Endodermal cell (in vitro differentiated cells): ENCODE data around the gene CACNA1H. TPM values are rescaled to one million over a fixed set of nuclear protein-coding genes. Genes with fewer than 3 reads are reported as not detected.

ENCODE experiments used
- DNase-seq: peaks from one replicate; pipeline ENCODE4 v3.0.0-alpha.2; 2017
- H3K27ac ChIP-seq: 2 replicates; pipeline ENCODE4 v1.5.1; 2013; ENCODE audit warnings: mild to moderate bottlenecking, low read depth, low read length, moderate library complexity
- H3K27me3 ChIP-seq: 2 replicates; pipeline ENCODE4 v1.6.1; 2013; ENCODE audit warnings: mild to moderate bottlenecking, low read length, moderate library complexity; ENCODE audit not compliant: insufficient read depth, control insufficient read depth, poor library complexity, severe bottlenecking
- H3K36me3 ChIP-seq: 2 replicates; pipeline ENCODE4 v1.7.0; 2013; ENCODE audit warnings: mild to moderate bottlenecking, low read length, moderate library complexity; ENCODE audit not compliant: control insufficient read depth, insufficient read depth
- H3K4me1 ChIP-seq: one replicate; pipeline ENCODE4 v1.7.0; 2013; ENCODE audit warnings: low read length; ENCODE audit not compliant: control insufficient read depth, insufficient read depth
- H3K4me3 ChIP-seq: 2 replicates; pipeline ENCODE4 v1.5.1; 2013; ENCODE audit warnings: mild to moderate bottlenecking, low read length, moderate library complexity
- H3K9ac ChIP-seq: 2 replicates; pipeline ENCODE4 v1.6.1; 2013; ENCODE audit warnings: mild to moderate bottlenecking, low read length, moderate library complexity; ENCODE audit not compliant: poor library complexity, severe bottlenecking; ENCODE audit errors: extremely low read depth
- H3K9me3 ChIP-seq: 2 replicates; pipeline ENCODE4 v1.6.1; 2013; ENCODE audit warnings: mild to moderate bottlenecking, low read length, moderate library complexity; ENCODE audit not compliant: control insufficient read depth
- H3K27ac Mint-ChIP-seq: 2 replicates; pipeline ENCODE4 v1.8.0; 2020; ENCODE audit warnings: mixed read lengths
- H3K27me3 Mint-ChIP-seq: 2 replicates; pipeline ENCODE4 v1.8.0; 2021; ENCODE audit warnings: mild to moderate bottlenecking, mixed read lengths; ENCODE audit not compliant: insufficient read depth
- H3K36me3 Mint-ChIP-seq: 2 replicates; pipeline ENCODE4 v1.8.0; 2020; ENCODE audit warnings: low read depth, mixed read lengths
- H3K4me1 Mint-ChIP-seq: 2 replicates; pipeline ENCODE4 v1.8.0; 2020; ENCODE audit warnings: mixed read lengths
- H3K4me3 Mint-ChIP-seq: 2 replicates; pipeline ENCODE4 v1.8.0; 2020; ENCODE audit warnings: mild to moderate bottlenecking, moderate library complexity, mixed read lengths
- H3K9me3 Mint-ChIP-seq: 2 replicates; pipeline ENCODE4 v1.8.0; 2020; ENCODE audit warnings: mild to moderate bottlenecking, mixed read lengths
- WGBS, 2 experiments: methylation state at CpG; one replicate each; pipeline versions ENCODE4 v1.1.5 to v1.1.7; 2013; ENCODE audit warnings: missing lambda C conversion rate in 2 of 2, mixed read lengths in 1 of 2; ENCODE audit not compliant: insufficient coverage in 1 of 2, insufficient read length in 1 of 2; 5-methylcytosine and 5-hydroxymethylcytosine counted together
- total RNA-seq, 2 donors: library from RNA; stranded (reverse); fragmentation: NEBNext Ultra II Directional in 1 of 2; extraction: Animal tissue kit (Norgen Biotek cat#: 25700) in 1 of 2; gene quantifications; 2 replicates in 1 of 2; 3 replicates in 1 of 2; pipeline ENCODE4 v1.2.1, GENCODE V29; 2021
- TF ChIP-seq, protein P1 (sequence below): fragments of 200-600 bp; sonication (generic); conservative IDR thresholded peaks from 2 replicates; pipeline ENCODE4 v1.5.0; 2021; ENCODE audit warnings: antibody characterized with exemption, mild to moderate bottlenecking

CACNA1H gene
- total RNA-seq, 2 donors from 2014 or later: 31.6 to 45.0 TPM

DNA sequence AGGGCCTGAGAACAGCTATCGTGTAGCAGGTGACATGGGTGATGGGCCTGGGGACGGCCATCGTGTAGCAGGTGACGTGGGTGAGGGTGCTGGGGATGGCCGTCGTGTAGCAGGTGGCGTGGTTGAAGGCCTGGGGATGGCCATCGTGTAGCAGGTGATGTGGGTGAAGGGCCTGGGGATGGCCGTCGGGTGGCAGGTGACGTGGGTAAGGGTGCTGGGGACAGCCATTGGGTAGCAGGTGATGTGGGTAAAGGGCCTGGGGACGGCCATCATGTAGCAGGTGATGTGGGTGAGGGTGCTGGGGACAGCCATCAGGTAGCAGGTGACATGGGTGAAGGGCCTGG lies 118.4 kb downstream of the CACNA1H start:
- no peak for DNase-seq
- H3K27ac ChIP-seq: no peak overlapping the region
- Mint-ChIP-seq H3K27me3 (peaks cover 11% of the 10 kb centered on the region), H3K36me3 (no peaks in the 10 kb centered on the region), H3K4me3 (no peak overlapping the region), H3K4me1 (no peaks in the 10 kb centered on the region), H3K27ac (no peak overlapping the region), H3K9me3 (peaks cover 2% of the 10 kb centered on the region)
- TF ChIP-seq, protein P1, sequence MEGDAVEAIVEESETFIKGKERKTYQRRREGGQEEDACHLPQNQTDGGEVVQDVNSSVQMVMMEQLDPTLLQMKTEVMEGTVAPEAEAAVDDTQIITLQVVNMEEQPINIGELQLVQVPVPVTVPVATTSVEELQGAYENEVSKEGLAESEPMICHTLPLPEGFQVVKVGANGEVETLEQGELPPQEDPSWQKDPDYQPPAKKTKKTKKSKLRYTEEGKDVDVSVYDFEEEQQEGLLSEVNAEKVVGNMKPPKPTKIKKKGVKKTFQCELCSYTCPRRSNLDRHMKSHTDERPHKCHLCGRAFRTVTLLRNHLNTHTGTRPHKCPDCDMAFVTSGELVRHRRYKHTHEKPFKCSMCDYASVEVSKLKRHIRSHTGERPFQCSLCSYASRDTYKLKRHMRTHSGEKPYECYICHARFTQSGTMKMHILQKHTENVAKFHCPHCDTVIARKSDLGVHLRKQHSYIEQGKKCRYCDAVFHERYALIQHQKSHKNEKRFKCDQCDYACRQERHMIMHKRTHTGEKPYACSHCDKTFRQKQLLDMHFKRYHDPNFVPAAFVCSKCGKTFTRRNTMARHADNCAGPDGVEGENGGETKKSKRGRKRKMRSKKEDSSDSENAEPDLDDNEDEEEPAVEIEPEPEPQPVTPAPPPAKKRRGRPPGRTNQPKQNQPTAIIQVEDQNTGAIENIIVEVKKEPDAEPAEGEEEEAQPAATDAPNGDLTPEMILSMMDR: no peak
- H3K36me3 ChIP-seq: no peaks in the 10 kb centered on the region
- H3K9ac ChIP-seq: no peak overlapping the region
- no peaks in the 10 kb centered on the region for H3K9me3 ChIP-seq
- WGBS, 2 experiments: 92 to 96% methylated on average over 5 to 12 of the region's 12 CpGs
- no peak overlapping the region for H3K4me3 ChIP-seq
- H3K27me3 ChIP-seq: peaks cover 9% of the 10 kb centered on the region
- H3K4me1 ChIP-seq: no peaks in the 10 kb centered on the region

Other genes with a start within 250 kb of the CACNA1H start
- gene LMF1, start 182.1 kb upstream of the CACNA1H start, total RNA-seq: 10 to 100 TPM; 13.7 to 15.1 TPM
- gene SOX8, start 171.3 kb upstream of the CACNA1H start, total RNA-seq: 1 to 10 TPM in 1 of 2 donors, under 1 TPM in 1; 0.69 to 5.1 TPM
- 1 to 10 TPM in 1 of 2 donors, under 1 TPM in 1; 0.64 to 1.3 TPM for gene SSTR5, start 80.4 kb upstream of the CACNA1H start, total RNA-seq
- gene C1QTNF8, start 56.9 kb upstream of the CACNA1H start, total RNA-seq: under 1 TPM; 0.15 to 0.20 TPM
- gene TPSG1, start 72.2 kb downstream of the CACNA1H start, total RNA-seq: not detected
- not detected for gene TPSB2, start 77.1 kb downstream of the CACNA1H start, total RNA-seq
- not detected for gene TPSAB1, start 87.6 kb downstream of the CACNA1H start, total RNA-seq
- not detected for gene TPSD1, start 103.0 kb downstream of the CACNA1H start, total RNA-seq
- 100 to 1,000 TPM; 250 to 294 TPM for gene UBE2I, start 156.5 kb downstream of the CACNA1H start, total RNA-seq
- gene BAIAP3, start 180.5 kb downstream of the CACNA1H start, total RNA-seq: 10 to 100 TPM; 25.0 to 43.5 TPM
- gene TSR3, start 198.8 kb downstream of the CACNA1H start, total RNA-seq: 10 to 100 TPM; 64.9 to 67.4 TPM
- 10 to 100 TPM; 34.0 to 38.4 TPM for gene GNPTG, start 198.8 kb downstream of the CACNA1H start, total RNA-seq